ENCODE data around the gene SEMA5A. TPM values are rescaled to one million over a fixed set of nuclear protein-coding genes. Genes with fewer than 3 reads are reported as not detected.

Gene SEMA5A
- total and polyA plus RNA-seq, 2 of the 8 experiments (the other 6 are each of a cell fraction or from before 2014, with no cell fraction given): 5.3 to 8.9 TPM

DNA sequence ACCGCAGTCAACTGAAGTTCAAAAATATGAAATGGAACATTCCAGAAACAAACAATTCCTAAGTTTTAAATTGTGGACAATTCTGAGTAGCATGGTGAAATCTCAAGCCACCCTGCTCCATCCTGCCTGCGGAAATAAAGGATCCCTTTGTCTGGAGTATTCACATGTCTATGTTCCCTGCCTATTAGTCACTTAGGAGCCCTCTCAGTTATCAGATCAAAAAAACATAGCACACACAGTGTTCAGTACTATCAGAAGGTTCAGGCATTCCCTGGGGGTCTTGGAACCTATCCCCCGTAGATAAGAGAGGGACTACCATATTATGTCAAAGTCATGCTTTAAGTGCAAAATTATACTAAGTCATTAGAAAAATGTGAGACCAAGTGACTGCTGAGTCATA, 300.8 kb downstream of the SEMA5A start:
- Histone ChIP-seq H2BK120ac (replicated peaks; ENCODE audit: low read depth, low read length) (no peak overlapping the region), H3K4me2 (ENCODE audit: insufficient read depth in 1 of 2, low read depth in 2 of 2, low read length in 2 of 2) (no peak overlapping the region), H3K27me3 (replicated peaks in 1 of 4; ENCODE audit: control insufficient read depth in 3 of 4, extremely low read depth in 1 of 4, insufficient read depth in 3 of 4, low read length in 3 of 4) (no peaks in the 10 kb centered on the region), H2BK12ac (ENCODE audit: low read depth, low read length) (no peak overlapping the region), H3K27ac (ENCODE audit: low read depth, low read length) (no peak overlapping the region), H3K79me2 (ENCODE audit: control insufficient read depth in 1 of 2, insufficient read depth in 2 of 2, low read length in 2 of 2) (no peaks in the 10 kb centered on the region), H4K5ac (ENCODE audit: insufficient read length, low read depth, low read length) (no peak overlapping the region), H2BK15ac (ENCODE audit: low read length) (no peak overlapping the region), H3K4ac (replicated peaks; ENCODE audit: insufficient read length, low read depth, low read length) (no peak overlapping the region), H3K4me1 (replicated peaks in 1 of 4; ENCODE audit: control insufficient read depth in 3 of 4, insufficient read depth in 4 of 4, low read length in 3 of 4) (no peaks in the 10 kb centered on the region), H3K56ac (replicated peaks; ENCODE audit: insufficient read length, low read depth, low read length) (no peak overlapping the region), H3K18ac (ENCODE audit: extremely low read depth, low read length) (no peak overlapping the region), H3K9me3 (ENCODE audit: insufficient read depth in 2 of 2, low read depth in 1 of 2, low read length in 1 of 2) (0 out of 4 replicates have a peak, but pooled peaks cover 0 to 2% of the 10 kb centered on the region in 2 experiments), H4K91ac (replicated peaks; ENCODE audit: insufficient read length, low read length) (no peak overlapping the region), H4K8ac (ENCODE audit: extremely low read depth, insufficient read depth, low read length) (no peak overlapping the region), H2AK5ac (ENCODE audit: low read depth, low read length) (no peak overlapping the region), H3K23ac (ENCODE audit: insufficient read length) (no peak overlapping the region), H4K20me1 (replicated peaks in 1 of 2; ENCODE audit: control insufficient read depth in 1 of 2, insufficient read depth in 2 of 2, low read length in 2 of 2) (no peaks in the 10 kb centered on the region), H2BK5ac (ENCODE audit: low read depth, low read length) (no peak overlapping the region), H3K23me2 (ENCODE audit: low read depth, low read length) (no peaks in the 10 kb centered on the region), H3K36me3 (ENCODE audit: control insufficient read depth in 2 of 4, insufficient read depth in 4 of 4, low read length in 3 of 4) (no peaks in the 10 kb centered on the region), H3K79me1 (ENCODE audit: low read depth, low read length) (no peaks in the 10 kb centered on the region), H3K4me3 (ENCODE audit: extremely low read depth in 1 of 4, insufficient read depth in 2 of 4, low read depth in 3 of 4, low read length in 4 of 4) (no peak overlapping the region), H2BK20ac (ENCODE audit: low read length) (no peak overlapping the region), H2AFZ (ENCODE audit: low read length) (no peak overlapping the region), H3K9ac (replicated peaks in 1 of 4; ENCODE audit: extremely low read depth in 1 of 4, low read depth in 3 of 4, low read length in 3 of 4) (no peak overlapping the region), H3K14ac (ENCODE audit: insufficient read length) (no peak overlapping the region)
- 86% methylated on average over 3 of the region's 3 CpGs; no CpG with 5 or more reads in 1 of the 2 experiments for WGBS, 2 experiments (ENCODE audit: extremely low coverage in 1 of 2, insufficient coverage in 1 of 2, insufficient read length in 1 of 2, insufficient replicate concordance in 2 of 2, low coverage in 1 of 2, low lambda C conversion rate in 2 of 2, missing lambda C conversion rate in 1 of 2)
- CTCF ChIA-PET (ENCODE audit: partially characterized antibody): no interaction called here
- DNase-seq (ENCODE audit: low read depth in 1 of 2, low spot score in 2 of 2) (no peak), FAIRE-seq (no peak)
- TF ChIP-seq SRF (IDR thresholded peaks at IDR 0.05; ENCODE audit: low read depth, low read length) (no peak), ZNF274 (IDR thresholded peaks at IDR 0.05; ENCODE audit: borderline replicate concordance, extremely low read depth, low read length) (no peak), SP4 (IDR thresholded peaks at IDR 0.05; ENCODE audit: low read length) (no peak), CREB1 (IDR thresholded peaks at IDR 0.05) (no peak), RFX5 (IDR thresholded peaks at IDR 0.05; ENCODE audit: borderline replicate concordance, low read depth, low read length) (no peak)
- POLR2A ChIA-PET (ENCODE audit: partially characterized antibody): no interaction called here

All from H1 (cell line).